Measurements from ENCODE around the gene TUBA4A. TPM values are rescaled to one million over a fixed set of nuclear protein-coding genes. Genes with fewer than 3 reads are reported as not detected.

The TUBA4A gene
- polyA plus RNA-seq, 1 donor (not counting 4 experiments of a cell fraction or from before 2014, with no cell fraction given), result 524 TPM

DNA sequence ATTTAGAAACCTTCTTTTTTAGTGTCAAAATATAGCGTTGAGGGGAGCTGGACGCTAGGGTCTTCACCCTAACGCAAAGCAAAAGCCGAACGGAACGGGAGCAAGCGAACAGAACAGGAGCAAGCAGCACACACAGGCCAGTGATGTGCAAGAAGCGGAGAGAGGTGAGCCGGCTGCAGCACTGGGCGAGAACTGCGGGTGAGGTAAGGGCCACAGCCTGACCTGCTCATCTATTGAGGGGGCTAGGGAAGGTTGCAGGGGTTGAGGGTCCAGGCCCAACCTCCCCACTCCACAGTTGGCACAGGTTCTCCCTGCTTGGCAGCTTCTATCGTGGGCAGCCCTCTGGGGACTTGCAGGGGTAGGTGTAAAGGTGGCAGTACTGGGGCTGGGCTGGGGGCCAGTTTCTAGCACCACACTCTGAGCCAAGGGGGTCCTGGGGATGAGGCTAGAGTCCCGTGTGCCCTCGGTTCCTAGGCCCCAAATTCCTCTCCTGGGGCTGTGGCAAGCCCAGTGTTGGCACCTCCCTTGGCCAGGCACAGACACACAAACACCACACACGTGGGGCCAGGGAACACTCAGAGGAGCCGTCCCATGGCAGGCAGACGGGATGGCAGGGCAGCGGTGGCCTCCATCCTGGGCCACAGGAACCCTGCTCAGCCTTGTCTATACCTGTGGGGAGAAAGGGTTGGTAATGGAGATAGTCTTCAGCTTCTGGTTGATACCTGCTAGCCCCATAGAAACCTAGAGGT lies 33.8 kb downstream of the TUBA4A start:
- no peak for FAIRE-seq
- Histone ChIP-seq H3K27me3 (ENCODE audit: control insufficient read depth, extremely low read depth, insufficient read depth, low read length) (no peaks in the 10 kb centered on the region), H3K9me3 (ENCODE audit: control insufficient read depth, low read depth, low read length) (no peaks in the 10 kb centered on the region), H3K9me1 (ENCODE audit: control insufficient read depth, extremely low read depth, insufficient read depth, low read length) (no peaks in the 10 kb centered on the region), H3K36me3 (ENCODE audit: control insufficient read depth in 2 of 2, extremely low read depth in 1 of 2, insufficient read depth in 2 of 2, low read length in 2 of 2) (peaks cover 31 to 40% of the 10 kb centered on the region in 2 experiments), H3K4me3 (ENCODE audit: control insufficient read depth in 2 of 3, extremely low read depth in 1 of 3, insufficient read depth in 2 of 3, low read depth in 1 of 3, low read length in 3 of 3) (no peak overlapping the region), H2AFZ (ENCODE audit: control insufficient read depth, low read length) (no peak overlapping the region), H3K9ac (ENCODE audit: control insufficient read depth, extremely low read depth, insufficient read depth, low read length) (no peak overlapping the region), H3K4me2 (ENCODE audit: control insufficient read depth, extremely low read depth, insufficient read depth, low read depth, low read length) (no peak overlapping the region), H3K79me2 (ENCODE audit: control insufficient read depth, insufficient read depth, low read length) (no peaks in the 10 kb centered on the region), H4K20me1 (ENCODE audit: control insufficient read depth, extremely low read depth, insufficient read depth, low read length) (no peaks in the 10 kb centered on the region), H3K4me1 (ENCODE audit: control insufficient read depth, extremely low read depth, insufficient read depth, low read length) (peaks cover 18% of the 10 kb centered on the region), H3K27ac (ENCODE audit: control insufficient read depth, insufficient read depth, low read length) (no peak overlapping the region)
- dilution Hi-C loops (cut with MboI; ENCODE audit: extremely low pct_ligation_motif_present, low sequenced_read_pairs), result no loop called here
- TF ChIP-seq EZH2 (IDR thresholded peaks at IDR 0.05; ENCODE audit: low read length), result no peak
- TF ChIP-seq, protein P1, sequence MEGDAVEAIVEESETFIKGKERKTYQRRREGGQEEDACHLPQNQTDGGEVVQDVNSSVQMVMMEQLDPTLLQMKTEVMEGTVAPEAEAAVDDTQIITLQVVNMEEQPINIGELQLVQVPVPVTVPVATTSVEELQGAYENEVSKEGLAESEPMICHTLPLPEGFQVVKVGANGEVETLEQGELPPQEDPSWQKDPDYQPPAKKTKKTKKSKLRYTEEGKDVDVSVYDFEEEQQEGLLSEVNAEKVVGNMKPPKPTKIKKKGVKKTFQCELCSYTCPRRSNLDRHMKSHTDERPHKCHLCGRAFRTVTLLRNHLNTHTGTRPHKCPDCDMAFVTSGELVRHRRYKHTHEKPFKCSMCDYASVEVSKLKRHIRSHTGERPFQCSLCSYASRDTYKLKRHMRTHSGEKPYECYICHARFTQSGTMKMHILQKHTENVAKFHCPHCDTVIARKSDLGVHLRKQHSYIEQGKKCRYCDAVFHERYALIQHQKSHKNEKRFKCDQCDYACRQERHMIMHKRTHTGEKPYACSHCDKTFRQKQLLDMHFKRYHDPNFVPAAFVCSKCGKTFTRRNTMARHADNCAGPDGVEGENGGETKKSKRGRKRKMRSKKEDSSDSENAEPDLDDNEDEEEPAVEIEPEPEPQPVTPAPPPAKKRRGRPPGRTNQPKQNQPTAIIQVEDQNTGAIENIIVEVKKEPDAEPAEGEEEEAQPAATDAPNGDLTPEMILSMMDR (optimal IDR thresholded peaks at IDR 0.05 in 1 of 3, IDR thresholded peaks at IDR 0.05 in 1 of 3, conservative IDR thresholded peaks at IDR 0.05 in 1 of 3; ENCODE audit: extremely low read depth in 1 of 3, insufficient read depth in 2 of 3, low read length in 3 of 3), result no peak
- DNase-seq (ENCODE audit: low read depth, low spot score), result no peak

DNA sequence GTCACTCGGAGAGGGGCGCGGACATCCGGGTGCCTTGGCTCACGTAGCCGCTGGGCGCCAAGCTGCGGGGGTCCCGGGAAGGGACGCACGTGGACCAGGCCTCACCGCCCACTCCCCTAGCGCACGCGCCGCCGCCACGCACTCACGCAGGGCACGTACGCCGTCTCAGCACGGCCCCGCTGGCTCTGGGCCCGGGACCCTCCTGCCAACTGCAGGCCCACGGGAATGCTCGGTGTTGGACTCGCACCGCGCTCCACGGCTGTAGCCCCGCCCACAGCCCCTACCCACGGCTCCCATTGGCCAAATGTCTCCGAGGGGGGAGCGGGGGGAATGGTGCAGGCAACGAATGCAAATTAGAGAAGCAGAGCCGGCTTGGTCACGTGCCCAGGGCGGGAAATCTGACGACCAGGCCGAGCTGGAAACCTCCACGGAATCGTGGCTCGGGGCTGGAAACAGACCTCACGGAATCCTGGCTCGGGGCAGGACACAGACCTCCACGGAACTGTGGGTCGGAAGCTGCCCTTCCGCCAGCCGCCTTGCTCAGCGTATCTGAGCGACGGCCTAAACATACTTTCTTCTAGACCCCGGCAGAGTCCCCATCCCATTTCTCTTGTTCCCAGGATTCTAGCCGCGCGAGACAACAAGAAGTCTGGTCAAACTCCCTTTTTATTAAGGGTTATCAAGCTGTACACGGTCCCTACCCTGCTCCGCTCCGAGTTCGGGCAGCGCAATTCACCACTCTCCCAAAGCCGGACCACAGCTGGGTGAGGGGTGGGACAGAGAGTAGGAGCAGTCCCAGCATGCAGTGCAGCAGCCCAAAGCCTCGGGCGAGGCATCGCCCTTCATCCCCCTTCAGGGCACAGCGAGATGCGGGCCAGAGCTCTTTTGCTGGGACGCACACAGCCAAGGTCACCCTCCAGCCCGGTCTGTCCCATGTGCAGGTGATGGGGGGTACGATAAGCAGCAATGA lies 34.7 kb downstream of the TUBA4A start, which contains the start of gene ABCB6:
Gene ABCB6, minus strand, starts transcription at position 227 of the 970 bp plus-strand sequence. CDS start 285 bp downstream, outside the sequence.
- DNase-seq (ENCODE audit: low read depth, low spot score) (no peak), FAIRE-seq (no peak)
- H3K9ac ChIP-seq (ENCODE audit: control insufficient read depth, extremely low read depth, insufficient read depth, low read length), result peak within 1 kb of the TSS; percentile 59
- dilution Hi-C loops (cut with MboI; ENCODE audit: extremely low pct_ligation_motif_present, low sequenced_read_pairs), result no loop called here
- H3K4me1 ChIP-seq (ENCODE audit: control insufficient read depth, extremely low read depth, insufficient read depth, low read length), result peaks cover 18% of the 10 kb centered on the region
- no peaks in the 10 kb centered on the region for H3K9me3 ChIP-seq (ENCODE audit: control insufficient read depth, low read depth, low read length)
- H3K36me3 ChIP-seq (ENCODE audit: control insufficient read depth in 2 of 2, extremely low read depth in 1 of 2, insufficient read depth in 2 of 2, low read length in 2 of 2), result peaks cover 21 to 40% of the 10 kb centered on the region in 2 experiments
- H3K79me2 ChIP-seq (ENCODE audit: control insufficient read depth, insufficient read depth, low read length), result no peaks in the 10 kb centered on the region
- TF ChIP-seq, protein P1 (optimal IDR thresholded peaks at IDR 0.05 in 1 of 3, IDR thresholded peaks at IDR 0.05 in 1 of 3, conservative IDR thresholded peaks at IDR 0.05 in 1 of 3; ENCODE audit: extremely low read depth in 1 of 3, insufficient read depth in 2 of 3, low read length in 3 of 3), result no peak
- no peak for TF ChIP-seq EZH2 (IDR thresholded peaks at IDR 0.05; ENCODE audit: low read length)
- no peaks in the 10 kb centered on the region for H3K9me1 ChIP-seq (ENCODE audit: control insufficient read depth, extremely low read depth, insufficient read depth, low read length)
- peak within 1 kb of the TSS; percentile 54 for H3K27ac ChIP-seq (ENCODE audit: control insufficient read depth, insufficient read depth, low read length)
- H2AFZ ChIP-seq (ENCODE audit: control insufficient read depth, low read length), result peak within 1 kb of the TSS; percentile 26
- peak within 1 kb of the TSS; percentile 81 for H3K4me2 ChIP-seq (ENCODE audit: control insufficient read depth, extremely low read depth, insufficient read depth, low read depth, low read length)
- H3K27me3 ChIP-seq (ENCODE audit: control insufficient read depth, extremely low read depth, insufficient read depth, low read length), result no peaks in the 10 kb centered on the region
- no peaks in the 10 kb centered on the region for H4K20me1 ChIP-seq (ENCODE audit: control insufficient read depth, extremely low read depth, insufficient read depth, low read length)
- H3K4me3 ChIP-seq (ENCODE audit: control insufficient read depth in 2 of 3, extremely low read depth in 1 of 3, insufficient read depth in 2 of 3, low read depth in 1 of 3, low read length in 3 of 3), result peak within 1 kb of the TSS; percentile 25 to 69 (median 55)

All from keratinocyte (primary cell).